GM12864 (cell line): ENCODE measurements around the gene MYO1C.

ENCODE experiments used
- DNase-seq: peaks from one replicate; pipeline ENCODE4 v3.0.0-alpha.2; 2011; ENCODE audit warnings: low read depth
- H3K4me3 ChIP-seq: 2 replicates; pipeline ENCODE4 v1.5.1; 2011; ENCODE audit warnings: mild to moderate bottlenecking, low read depth, low read length, control low read depth
- CTCF ChIP-seq: IDR thresholded peaks from 2 replicates; pipeline ENCODE4 v1.5.1; 2011; ENCODE audit warnings: low read depth, mild to moderate bottlenecking, moderate library complexity, low read length, control low read depth, inconsistent platforms; ENCODE audit errors: missing control alignments

MYO1C gene

GRCh38 chr17:1470071-1470754 is 22.3 kb downstream of the MYO1C start:
- no peak for DNase-seq
- TF ChIP-seq CTCF, result no peak

GRCh38 chr17:1469231-1469852 is 23.1 kb downstream of the MYO1C start:
- DNase-seq, result no peak
- TF ChIP-seq CTCF, result no peak
- no peak overlapping the region for H3K4me3 ChIP-seq

More at GRCh38 chr17:1470071-1470754, 22.3 kb downstream of the MYO1C start:
- H3K4me3 ChIP-seq, result no peak overlapping the region

- no peak for DNase-seq
- no peak for TF ChIP-seq CTCF
- H3K4me3 ChIP-seq, result no peak overlapping the region
These were observed 24.5 kb downstream of the MYO1C start for GRCh38 chr17:1467898-1468492.

GRCh38 chr17:1467258-1467657 is 25.2 kb downstream of the MYO1C start:
- DNase-seq, result no peak
- no peak overlapping the region for H3K4me3 ChIP-seq
- no peak for TF ChIP-seq CTCF

- TF ChIP-seq CTCF, result no peak
- no peak for DNase-seq
- H3K4me3 ChIP-seq, result no peak overlapping the region
These were observed 28.3 kb downstream of the MYO1C start for GRCh38 chr17:1464186-1464585.

- DNase-seq, result no peak
- H3K4me3 ChIP-seq, result no peak overlapping the region
- TF ChIP-seq CTCF, result no peak
These were observed 30.0 kb downstream of the MYO1C start for GRCh38 chr17:1462164-1463112.
